D341Med (cell line): ENCODE results near the gene TMSB15A.
"Not testable (repeated sequence)": the region's sequence is repeated elsewhere in the genome, so short reads cannot be mapped to it uniquely, and the experiment has no call there.

Source experiments
- DNase-seq: peaks from one replicate; pipeline ENCODE4 v3.0.0; 2012; ENCODE audit warnings: low spot score

Gene TMSB15A

DNA sequence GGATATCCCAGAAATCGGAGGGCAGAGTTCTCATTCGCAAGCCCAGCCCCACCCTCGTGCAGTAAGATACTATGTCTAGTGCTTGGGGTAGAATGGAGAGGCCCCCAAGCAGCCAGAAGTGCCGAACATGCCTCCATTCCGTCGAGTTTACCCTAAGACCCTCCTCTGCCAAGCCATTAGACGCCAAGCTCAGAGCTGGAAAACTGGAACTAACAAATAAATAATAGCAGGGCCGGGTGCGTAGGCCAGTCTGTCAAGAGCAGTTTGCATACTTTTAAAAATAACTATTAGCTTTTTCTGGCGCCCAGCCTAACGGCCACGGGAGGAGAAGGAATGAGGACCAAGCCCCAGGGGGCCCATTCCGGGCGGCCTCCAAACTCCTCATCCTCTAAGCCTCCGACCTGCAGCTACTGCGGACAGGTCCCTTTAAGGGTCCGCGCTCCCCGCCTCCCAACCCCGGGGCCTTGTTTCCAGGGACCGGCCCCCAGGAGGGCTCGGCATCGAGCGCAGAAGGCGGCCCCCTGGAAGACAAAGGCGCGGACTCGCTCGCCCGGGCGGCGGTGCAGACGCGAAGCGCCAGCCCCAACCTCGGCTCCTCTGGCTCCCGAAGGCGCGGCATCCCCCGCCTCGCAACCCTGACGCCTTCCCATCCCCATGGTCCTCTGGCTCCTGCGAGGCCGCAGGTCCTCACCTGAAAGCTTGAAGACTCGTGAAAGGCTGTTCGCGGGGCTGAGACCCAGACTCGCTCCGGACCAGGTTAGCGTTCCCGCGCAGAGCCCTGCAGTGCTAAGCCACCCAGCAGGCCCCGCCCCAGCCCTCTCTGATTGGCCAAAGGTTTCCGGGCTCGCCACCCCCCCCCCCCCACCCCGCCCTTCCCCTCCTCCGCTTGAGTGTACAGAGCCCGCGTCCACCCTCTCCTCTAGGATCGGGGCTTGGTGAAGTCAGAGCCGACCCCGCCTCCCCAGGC lies at the start of gene TMSB15A:
Gene TMSB15A (minus strand): TSS at position 765 of the 967 bp plus-strand sequence.
- DNase-seq, result peak; percentile 84

DNA sequence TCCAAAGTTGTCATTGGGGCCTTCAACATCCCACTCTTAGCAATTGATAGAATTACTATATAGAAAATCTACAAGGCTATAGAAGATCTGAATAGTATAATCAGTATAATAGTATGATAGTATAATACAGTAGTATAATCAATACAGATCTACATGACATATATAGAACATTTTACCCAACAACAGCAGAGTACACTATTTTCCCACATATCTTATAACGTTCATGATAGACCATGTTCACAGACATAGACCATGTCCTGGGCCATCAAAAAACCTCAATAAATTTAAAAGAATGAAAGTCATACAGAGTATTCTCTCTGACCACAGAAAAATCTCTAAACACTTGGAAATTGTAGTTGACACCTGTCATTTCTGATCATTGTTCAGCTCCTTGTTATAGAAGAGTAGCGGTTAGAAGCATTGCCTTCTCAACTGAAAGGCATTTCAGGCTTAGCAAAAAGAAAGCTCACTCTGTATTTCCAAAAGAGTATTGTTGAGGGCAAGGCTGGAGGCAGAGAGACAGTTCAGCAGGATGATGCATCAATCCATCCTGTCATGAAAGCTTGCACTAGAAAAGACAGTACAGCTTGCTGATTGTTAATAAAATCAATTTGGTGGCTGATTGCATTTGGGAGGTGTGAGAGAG lies 44.0 kb upstream of the TMSB15A start:
- no peak for DNase-seq

DNA sequence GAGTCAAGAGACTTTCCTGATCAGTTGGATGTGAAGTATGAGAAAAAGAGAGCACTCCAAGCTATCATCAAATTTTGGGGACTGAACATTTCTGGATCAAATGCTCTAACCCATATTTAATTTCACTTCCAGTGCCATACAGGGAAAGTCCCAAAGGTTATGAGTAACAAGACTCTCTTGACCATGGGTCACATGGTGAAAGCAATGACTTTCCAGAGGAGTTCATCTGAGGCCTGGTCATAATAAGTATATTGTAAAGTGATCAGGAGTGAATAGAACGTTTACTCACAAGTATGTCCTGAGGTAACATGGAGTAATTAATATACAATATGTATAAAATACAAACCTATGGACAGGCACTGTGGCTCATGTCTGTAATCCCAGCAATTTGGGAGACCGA lies 42.1 kb upstream of the TMSB15A start:
- DNase-seq, result no peak

DNA sequence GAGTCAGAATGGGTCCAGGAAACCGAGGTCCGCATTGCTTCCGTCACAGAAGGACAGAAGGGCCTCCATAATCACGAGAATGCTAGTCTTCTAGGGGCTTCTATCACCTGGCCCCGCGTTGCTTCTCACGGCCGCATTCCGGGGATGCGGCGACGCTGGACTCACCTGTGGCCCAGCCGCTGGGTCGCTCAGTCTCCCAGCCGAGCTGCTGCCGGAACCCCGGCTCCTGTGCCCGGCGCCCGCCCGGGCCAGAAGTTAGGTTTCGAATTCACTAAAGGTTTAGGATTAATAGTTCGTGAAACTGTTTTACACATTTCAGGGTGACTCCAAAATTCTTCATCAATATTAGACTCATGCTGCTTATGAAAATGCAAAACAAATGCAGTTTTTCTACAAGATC lies 31.7 kb upstream of the TMSB15A start:
- no peak for DNase-seq

DNA sequence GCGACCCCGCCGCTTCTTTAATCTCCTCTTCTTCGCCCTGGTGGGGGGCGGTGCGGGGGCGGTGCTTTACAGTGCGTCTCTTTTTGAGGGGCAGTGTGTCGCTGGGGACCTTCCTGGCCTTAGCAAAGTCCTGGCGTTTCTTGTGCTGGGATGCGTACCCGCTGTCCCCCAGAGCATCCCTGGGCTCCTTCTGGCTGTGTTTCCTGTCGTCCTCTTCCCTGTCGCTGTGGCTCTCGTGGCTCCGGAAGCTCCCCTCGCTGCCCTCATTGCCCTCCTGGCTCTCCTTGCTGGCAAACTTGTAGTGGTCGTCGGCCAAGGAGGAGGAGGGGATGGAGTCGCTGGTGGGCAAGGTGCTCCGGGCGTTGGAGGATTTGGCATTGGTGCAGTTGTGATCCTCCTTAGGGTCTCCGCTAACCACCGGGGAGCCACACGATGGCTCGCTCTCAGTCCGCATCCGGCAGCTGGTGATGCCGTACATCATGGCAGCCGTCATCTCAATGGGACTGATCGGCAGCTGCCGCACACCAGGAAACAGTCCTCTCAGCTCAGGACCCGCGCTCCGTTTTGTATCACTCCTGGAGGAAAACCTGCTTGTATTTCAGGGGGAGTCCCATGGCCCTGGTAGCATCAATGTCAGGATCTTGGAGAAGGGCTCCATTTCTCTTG lies 30.4 kb upstream of the TMSB15A start:
- DNase-seq, result no peak

DNA sequence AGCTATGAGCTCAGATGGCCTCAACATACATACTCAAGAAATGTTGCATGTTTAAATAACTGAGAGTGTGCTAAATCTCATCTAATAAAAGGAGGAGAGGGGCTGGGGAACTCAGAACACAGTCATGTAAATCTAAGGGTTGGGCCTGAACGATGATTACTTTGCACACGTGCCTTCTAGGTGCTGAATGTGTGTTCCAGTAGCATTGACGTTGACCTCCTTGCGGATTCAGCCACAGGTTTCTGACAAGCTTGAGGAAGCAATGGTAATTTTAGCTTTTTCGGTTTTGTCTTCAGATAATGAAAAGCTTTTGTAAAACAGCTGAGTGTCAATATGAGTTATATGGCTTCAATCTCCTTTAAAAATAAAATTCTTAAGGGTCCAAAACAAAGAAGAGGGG lies 29.6 kb upstream of the TMSB15A start:
- DNase-seq, result not testable (repeated sequence)

GRCh38 chrX:102535958-102536357 lies 19.4 kb upstream of the TMSB15A start:
- no peak for DNase-seq

GRCh38 chrX:102517326-102517725 lies 787 bp upstream of the TMSB15A start:
- no peak for DNase-seq

GRCh38 chrX:102514536-102514935 lies 2.0 kb downstream of the TMSB15A start:
- DNase-seq, result no peak

- no peak for DNase-seq
Observed at GRCh38 chrX:102498732-102499131, 17.8 kb downstream of the TMSB15A start.

- DNase-seq, result no peak
Observed at GRCh38 chrX:102491766-102492165, 24.8 kb downstream of the TMSB15A start.

- not testable (repeated sequence) for DNase-seq
Observed at GRCh38 chrX:102478765-102479164, 37.8 kb downstream of the TMSB15A start.

- DNase-seq, result not testable (repeated sequence)
Observed at GRCh38 chrX:102471762-102472220, 44.7 kb downstream of the TMSB15A start, which contains the start of gene TCP11X2. Gene TCP11X2, minus strand, starts transcription at chrX:102471812.

- not testable (repeated sequence) for DNase-seq
Observed at GRCh38 chrX:102470215-102470614, 46.3 kb downstream of the TMSB15A start.
